GM12891 (cell line): ENCODE results near the gene SLC6A4.

ENCODE experiments used
- PAX5 ChIP-seq: IDR thresholded peaks from 2 replicates; pipeline ENCODE4 v1.6.1; 2011; ENCODE audit warnings: low read length, moderate library complexity, mild to moderate bottlenecking; ENCODE audit not compliant: insufficient read depth, severe bottlenecking
- POLR2A ChIP-seq: IDR thresholded peaks from 2 replicates; pipeline ENCODE4 v1.6.1; 2011; ENCODE audit warnings: low read depth, low read length, control low read depth
- POLR2AphosphoS5 ChIP-seq: IDR thresholded peaks from 2 replicates; pipeline ENCODE4 v1.6.1; 2011; ENCODE audit warnings: low read depth, low read length, control low read depth
- POU2F2 ChIP-seq: IDR thresholded peaks from 2 replicates; pipeline ENCODE4 v1.6.1; 2011; ENCODE audit warnings: low read depth, mild to moderate bottlenecking, control low read depth, low read length, moderate library complexity
- TAF1 ChIP-seq: IDR thresholded peaks from 2 replicates; pipeline ENCODE4 v1.6.1; 2011; ENCODE audit warnings: low read depth, low read length, control low read depth

DNA sequence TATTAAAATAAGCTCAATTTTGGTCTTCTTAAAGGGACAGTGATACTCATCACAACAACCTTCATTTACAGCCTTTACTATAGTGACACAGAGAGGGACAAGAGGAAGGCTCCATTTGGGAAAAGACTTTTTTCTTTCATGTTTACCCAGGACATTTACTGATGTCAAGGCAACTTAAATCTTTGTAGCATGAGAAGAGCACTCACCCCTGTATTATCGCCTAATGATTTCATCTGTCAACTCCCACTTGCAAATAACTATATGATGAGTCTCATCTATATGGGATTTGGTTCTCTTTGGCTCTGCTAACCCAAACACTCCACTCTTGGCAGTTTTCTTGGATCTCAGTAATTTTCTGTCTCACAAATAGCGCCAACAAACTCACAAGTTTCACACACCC is 32.1 kb upstream of the SLC6A4 start:
- TF ChIP-seq POLR2A, result no peak
- no peak for TF ChIP-seq POLR2AphosphoS5
- no peak for TF ChIP-seq TAF1
- no peak for TF ChIP-seq POU2F2
- TF ChIP-seq PAX5, result no peak
